GM21447 (cell line): Measurements from ENCODE around the gene FHL5.
"Not testable (repeated sequence)": the region's sequence is repeated elsewhere in the genome, so short reads cannot be mapped to it uniquely, and the experiment has no call there.

ENCODE experiments used
- ATAC-seq: cut with Tn5 transposase; IDR thresholded peaks from one replicate; pipeline ENCODE4 v1.9.1; 2021; ENCODE audit not compliant: unreplicated experiment

The FHL5 gene

DNA sequence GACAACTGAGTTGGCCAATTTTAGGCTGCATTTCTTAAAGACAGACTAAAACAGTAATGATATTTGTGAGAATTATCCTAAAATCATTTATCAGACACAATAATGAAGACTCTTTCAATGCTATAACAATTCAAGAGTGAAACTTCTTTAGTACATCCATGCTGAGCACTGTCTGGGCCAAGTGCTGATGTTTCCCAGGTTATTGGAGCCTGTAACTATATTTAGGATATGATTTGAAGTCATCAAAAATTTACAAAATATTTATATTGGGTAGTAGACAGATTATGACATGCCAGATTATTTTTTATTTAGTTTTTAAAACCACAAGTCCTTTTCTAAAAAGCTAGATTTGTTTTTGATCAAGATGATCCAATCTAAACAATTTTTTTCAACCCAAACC lies 45.1 kb downstream of the FHL5 start:
- ATAC-seq, result no peak

DNA sequence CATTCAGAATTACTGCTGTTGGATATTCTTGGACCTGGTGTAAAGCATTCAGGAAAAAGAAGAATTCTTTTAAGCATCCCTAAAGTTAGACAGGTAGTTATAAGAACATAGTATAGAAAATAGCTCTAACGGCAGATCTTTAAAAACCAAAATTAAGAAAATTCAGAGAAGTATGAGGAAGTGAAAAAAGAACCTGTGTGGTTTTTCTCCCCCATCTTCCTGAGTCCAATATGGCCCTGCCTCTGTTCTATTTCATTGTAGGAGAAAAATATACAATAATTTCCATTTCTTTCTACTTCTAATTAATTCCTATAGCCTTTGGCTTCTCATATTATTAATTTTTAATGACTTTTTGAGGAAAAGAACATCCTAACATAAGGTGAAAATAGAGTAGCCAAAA lies 47.1 kb downstream of the FHL5 start:
- ATAC-seq, result no peak

DNA sequence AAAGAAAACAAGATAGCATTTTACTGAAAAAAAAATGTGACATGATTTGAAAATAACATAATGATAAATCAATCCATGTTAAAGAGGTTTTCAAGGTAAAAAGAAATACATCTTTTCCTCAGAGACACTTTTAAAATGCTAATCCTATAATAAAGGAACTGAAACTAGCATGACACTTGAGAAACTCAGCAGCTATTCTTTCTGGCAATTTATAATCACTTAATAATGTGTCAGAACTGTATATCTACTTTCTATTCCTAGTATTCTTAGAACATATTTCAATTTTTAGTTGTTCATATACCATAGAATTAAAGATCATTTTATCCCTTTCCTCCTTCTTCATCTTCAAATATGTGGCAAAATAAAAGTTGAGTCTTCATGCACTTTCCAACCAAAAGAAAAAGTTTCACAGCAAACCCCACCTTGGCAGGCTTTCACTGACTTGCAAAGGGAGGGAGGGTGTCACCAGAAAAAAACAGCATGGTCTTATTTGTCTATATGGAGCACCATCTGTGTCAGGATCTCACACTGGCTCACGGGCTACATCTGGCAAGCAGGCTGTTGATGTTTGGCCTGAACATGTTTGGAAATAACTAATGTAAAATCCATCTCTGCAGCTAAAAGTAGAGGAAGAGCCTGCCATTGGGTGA lies 48.5 kb downstream of the FHL5 start:
- peak; percentile 79 for ATAC-seq

DNA sequence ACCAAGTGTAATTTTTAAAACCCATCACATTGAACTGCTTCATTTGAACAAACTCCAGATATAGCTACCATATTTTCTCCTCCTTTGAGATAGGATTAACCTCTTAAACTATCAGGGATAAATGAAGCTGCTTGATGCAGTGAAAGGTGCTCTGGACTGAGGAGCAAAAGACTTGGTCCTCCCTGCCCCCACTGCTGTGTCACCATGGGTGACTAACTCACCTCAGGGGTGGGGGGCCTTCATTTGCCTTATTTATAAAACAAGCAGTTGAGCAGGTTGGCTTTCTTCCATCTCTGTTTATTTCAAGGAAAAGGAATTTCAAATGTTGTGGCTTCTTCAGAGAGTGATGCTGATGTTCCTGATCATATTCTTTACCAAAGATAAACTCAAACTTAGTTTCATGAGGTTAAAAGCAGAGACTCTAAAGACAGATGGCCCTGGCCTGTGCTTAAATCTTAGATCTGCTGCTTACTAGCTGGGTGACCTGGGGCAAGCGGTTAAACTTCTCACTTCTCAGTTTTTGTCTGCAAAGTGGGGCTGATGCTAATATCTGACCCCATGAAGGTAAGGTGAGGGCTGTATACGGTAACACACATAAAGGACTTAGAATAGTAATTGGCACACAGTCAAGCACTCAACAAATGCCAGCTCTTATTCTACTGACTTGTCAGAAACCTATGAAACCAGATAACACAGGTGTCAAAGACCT lies 50.5 kb downstream of the FHL5 start:
- peak; percentile 44 for ATAC-seq

DNA sequence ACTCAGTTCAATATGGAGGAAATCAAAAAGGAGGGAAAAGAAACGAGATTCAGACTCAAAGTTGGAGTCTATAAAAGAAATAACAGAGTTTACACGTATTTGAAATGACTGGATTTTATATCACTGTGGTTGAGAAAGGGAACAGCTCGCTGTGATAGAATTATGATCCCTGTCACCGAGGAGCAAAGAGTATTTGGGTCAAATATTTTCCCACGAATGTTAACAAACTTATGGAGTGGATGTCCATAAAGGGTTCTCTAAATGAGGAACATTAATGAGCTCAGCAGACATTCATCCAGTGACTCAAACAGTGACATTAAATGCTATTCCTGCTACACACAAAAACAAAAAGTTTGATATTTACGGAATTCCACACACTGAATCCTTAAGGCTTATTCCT lies 57.9 kb downstream of the FHL5 start:
- ATAC-seq, result no peak

- no peak for ATAC-seq
Observed at GRCh38 chr6:96621983-96622382, 59.1 kb downstream of the FHL5 start.

GRCh38 chr6:96624957-96625356 lies 62.0 kb downstream of the FHL5 start:
- ATAC-seq, result peak; percentile 50

DNA sequence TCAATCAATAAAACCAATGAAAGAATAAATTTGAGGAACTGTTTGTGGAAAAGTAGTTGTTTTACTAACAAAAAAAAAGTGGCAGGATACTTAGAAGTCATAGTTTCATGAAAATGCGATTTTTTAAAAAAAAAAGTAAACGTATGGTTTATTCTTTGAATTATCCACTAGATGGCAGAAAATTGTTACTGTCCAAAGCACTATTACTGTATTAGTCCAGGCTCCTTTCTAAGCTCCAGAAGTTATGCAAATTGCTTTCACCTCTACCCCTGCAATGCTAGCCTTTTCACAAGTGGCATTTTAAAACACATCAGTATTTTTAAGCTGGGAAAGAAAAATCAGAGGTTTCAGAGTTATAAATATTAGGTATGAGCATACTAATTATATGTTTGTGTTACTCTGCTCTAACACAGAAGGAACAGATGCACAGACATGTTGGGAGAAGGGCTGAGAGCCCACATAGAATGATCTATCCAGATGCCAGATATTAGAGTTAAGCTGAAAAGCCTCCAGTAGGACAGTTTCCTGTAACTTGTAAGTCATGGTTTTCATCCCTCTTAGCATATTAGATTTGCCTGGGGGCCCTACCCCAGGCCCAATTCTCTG lies 63.9 kb downstream of the FHL5 start:
- ATAC-seq, result peak; percentile 94

- no peak for ATAC-seq
Observed at GRCh38 chr6:96631248-96631647, 68.3 kb downstream of the FHL5 start.

- not testable (repeated sequence) for ATAC-seq
Observed at GRCh38 chr6:96637979-96638378, 75.1 kb downstream of the FHL5 start.

DNA sequence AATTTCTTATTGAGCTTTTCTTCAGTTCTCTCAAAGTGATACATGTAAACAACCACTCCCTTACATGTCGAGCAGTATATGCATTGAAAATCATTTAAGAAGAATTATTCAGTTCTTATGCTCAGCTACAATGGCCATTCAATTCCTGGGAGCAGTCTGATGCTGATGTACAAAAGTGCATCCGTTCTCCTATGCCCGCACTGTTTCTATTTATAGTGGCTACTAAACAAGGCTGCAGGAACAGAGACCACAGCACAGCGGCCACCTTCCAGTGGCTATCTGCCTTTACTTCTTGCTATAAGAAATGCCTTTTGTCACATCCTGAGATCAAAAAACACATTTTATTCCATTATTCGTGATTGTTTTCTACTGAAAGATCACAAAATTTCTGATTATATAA lies 82.2 kb downstream of the FHL5 start:
- no peak for ATAC-seq

- ATAC-seq, result peak; percentile 64
Observed at GRCh38 chr6:96649926-96650325, 87.0 kb downstream of the FHL5 start.

DNA sequence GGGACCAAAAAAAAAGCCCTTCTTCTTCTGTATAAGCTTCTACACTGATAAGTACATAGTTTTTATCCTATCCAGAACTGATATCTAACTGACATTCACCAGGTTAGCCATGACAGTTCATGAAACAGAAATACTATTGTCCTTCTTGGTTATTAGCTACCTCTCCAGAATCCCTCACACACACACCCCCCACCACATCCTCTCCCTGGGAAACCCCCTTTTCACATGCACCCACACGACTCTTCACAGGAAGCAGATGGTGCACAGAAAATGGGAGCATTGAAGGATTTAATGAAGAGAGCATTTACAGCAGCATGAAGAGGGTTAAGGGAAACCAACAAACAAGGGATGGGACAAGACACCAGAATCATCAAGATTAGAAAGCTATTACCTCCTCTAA lies 88.9 kb downstream of the FHL5 start:
- peak; percentile 53 for ATAC-seq

DNA sequence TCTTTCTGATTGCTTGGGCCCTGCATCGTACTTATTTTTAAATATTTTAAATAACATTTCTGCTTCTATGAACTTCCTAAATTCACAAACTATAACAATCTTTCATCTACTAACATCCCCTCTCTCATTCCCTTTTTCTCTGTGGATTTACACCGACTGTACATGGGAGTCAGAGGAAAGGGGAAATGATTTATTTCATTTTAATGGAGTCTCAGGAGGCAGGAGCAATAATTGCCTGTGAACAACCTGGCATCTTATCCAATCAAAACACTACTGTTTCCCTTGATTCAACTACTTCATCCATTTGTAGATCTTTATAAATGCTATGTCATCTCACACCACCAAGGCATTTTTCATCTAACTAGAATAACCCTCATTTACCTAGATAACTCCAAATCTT lies 89.6 kb downstream of the FHL5 start:
- no peak for ATAC-seq

DNA sequence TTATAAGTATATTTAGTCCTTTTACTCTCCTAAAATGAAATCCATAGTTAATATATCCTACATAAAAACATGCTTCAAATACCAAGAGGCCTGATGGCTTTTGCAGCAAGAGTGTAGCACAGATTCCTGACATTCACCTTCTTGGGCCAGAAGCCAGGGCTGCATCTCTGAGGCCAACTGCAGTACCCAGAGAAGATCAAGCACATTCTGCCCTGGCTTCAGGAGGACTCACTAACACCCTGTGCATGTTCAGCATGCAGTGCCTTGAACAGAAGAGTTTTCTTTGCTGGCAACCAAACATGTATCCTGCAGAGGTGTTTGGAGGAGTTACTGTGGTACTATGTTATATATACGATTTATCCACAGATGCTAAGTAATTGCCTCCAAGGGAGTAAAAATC lies 90.3 kb downstream of the FHL5 start:
- no peak for ATAC-seq

DNA sequence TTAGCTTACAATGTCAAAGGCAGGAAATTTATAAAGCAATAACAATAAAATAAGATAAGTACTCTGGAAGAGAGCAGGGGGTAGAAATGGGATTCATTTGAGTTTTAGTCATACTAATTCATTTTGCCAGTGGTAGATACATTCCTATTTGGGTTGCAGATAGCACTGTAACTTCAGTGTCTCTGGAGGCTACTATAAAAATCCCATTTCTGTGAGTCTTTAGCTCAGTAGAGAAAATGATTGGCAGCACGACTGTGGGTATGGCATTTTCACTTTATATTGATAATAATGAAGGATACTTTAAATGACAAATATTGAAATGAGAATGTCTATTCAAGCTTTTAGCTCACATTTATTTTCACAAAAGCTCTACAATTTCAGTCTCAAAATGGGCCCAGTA lies 93.6 kb downstream of the FHL5 start:
- ATAC-seq, result no peak

- ATAC-seq, result no peak
Observed at GRCh38 chr6:96657344-96657743, 94.4 kb downstream of the FHL5 start.

GRCh38 chr6:96659084-96659845 lies 96.3 kb downstream of the FHL5 start:
- ATAC-seq, result no peak
